ENCODE results near the gene E2F1. TPM values are rescaled to one million over a fixed set of nuclear protein-coding genes. Genes with fewer than 3 reads are reported as not detected.

Gene E2F1
- total and polyA plus RNA-seq, 9 donors, result 0.95 to 7.6 (median 3.4) TPM

GRCh38 chr20:33711446-33711738, 25.2 kb upstream of the E2F1 start:
- intact Hi-C loops (cut with DNase I), result no loop called here
- WGBS, 3 donors, result 0 to 87% (median 77%) methylated on average over 1 of the region's 1 CpG
- no peak overlapping the region for H3K27ac ChIP-seq
- no peaks in the 10 kb centered on the region for H3K27me3 ChIP-seq
- no peaks in the 10 kb centered on the region for H3K9me3 ChIP-seq
- DNase-seq, result no peak
- H3K4me1 ChIP-seq (ENCODE audit: insufficient read depth), result no peaks in the 10 kb centered on the region
- H3K36me3 ChIP-seq, result no peaks in the 10 kb centered on the region
- no peak overlapping the region for H3K4me3 ChIP-seq
- no peak for TF ChIP-seq POLR2A (IDR thresholded peaks at IDR 0.05)
- TF ChIP-seq EP300 (IDR thresholded peaks at IDR 0.05), result no peak
- TF ChIP-seq CTCF (IDR thresholded peaks at IDR 0.05), result no peak

DNA sequence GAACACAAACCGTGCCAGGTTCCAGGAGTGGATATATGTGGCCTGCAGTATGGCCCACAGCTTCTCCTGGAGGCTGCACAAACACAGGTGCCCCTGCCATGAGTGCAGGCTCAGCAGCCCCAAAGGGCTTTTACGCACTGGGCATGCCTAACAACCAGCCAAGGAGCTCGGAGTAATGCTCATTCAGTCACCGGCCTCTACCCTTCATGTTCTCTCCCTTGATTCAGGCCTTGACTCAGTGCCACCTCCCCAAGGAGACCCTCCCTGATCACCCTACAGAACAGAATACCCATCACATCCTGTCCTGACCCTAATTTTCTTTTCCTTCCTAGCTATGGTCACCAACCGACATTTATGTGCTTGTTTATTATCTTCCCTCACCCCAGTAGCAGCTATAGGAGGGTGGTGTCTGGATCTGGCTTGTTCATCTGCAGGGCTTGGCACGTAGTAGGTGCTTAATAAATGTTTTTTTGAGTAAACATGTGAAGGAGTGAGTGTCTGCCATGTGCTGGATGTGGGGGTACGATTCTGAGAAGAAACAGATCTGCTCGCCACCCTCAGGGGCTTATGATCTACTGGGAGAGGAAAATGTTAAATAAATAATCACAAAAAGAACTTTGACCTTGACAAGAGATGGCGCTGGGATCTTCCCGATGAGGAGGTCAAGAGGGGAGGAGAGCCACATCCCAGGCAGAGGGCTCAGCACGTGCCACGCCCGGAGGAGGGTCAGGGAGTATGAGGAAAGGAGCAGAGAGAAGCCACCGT, 24.7 kb upstream of the E2F1 start:
- H3K9me3 ChIP-seq, result no peaks in the 10 kb centered on the region
- H3K4me1 ChIP-seq (ENCODE audit: insufficient read depth), result no peaks in the 10 kb centered on the region
- WGBS, 3 donors, result 60 to 66% (median 66%) methylated on average over 14 of the region's 14 CpGs
- TF ChIP-seq POLR2A (IDR thresholded peaks at IDR 0.05) (no peak), CTCF (IDR thresholded peaks at IDR 0.05) (no peak), EP300 (IDR thresholded peaks at IDR 0.05) (no peak)
- no peaks in the 10 kb centered on the region for H3K36me3 ChIP-seq
- H3K27me3 ChIP-seq, result no peaks in the 10 kb centered on the region
- intact Hi-C loops (cut with DNase I), result no loop called here
- H3K4me3 ChIP-seq, result no peak overlapping the region
- no peak overlapping the region for H3K27ac ChIP-seq
- no peak for DNase-seq

GRCh38 chr20:33709905-33710541, 23.8 kb upstream of the E2F1 start:
- Histone ChIP-seq H3K27ac (no peak overlapping the region), H3K36me3 (no peaks in the 10 kb centered on the region), H3K9me3 (no peaks in the 10 kb centered on the region), H3K4me1 (ENCODE audit: insufficient read depth) (no peaks in the 10 kb centered on the region), H3K4me3 (no peak overlapping the region), H3K27me3 (no peaks in the 10 kb centered on the region)
- WGBS, 3 donors, result 78 to 85% (median 81%) methylated on average over 16 of the region's 16 CpGs
- DNase-seq, result no peak
- intact Hi-C loops (cut with DNase I), result no loop called here
- no peak for TF ChIP-seq POLR2A (IDR thresholded peaks at IDR 0.05)
- no peak for TF ChIP-seq CTCF (IDR thresholded peaks at IDR 0.05)
- no peak for TF ChIP-seq EP300 (IDR thresholded peaks at IDR 0.05)

- H3K4me3 ChIP-seq, result no peak overlapping the region
- no peaks in the 10 kb centered on the region for H3K27me3 ChIP-seq
- no peaks in the 10 kb centered on the region for H3K36me3 ChIP-seq
- intact Hi-C loops (cut with DNase I), result no loop called here
- TF ChIP-seq POLR2A (IDR thresholded peaks at IDR 0.05), result no peak
- TF ChIP-seq EP300 (IDR thresholded peaks at IDR 0.05), result no peak
- no peak for TF ChIP-seq CTCF (IDR thresholded peaks at IDR 0.05)
- 75 to 95% (median 79%) methylated on average over 2 of the region's 2 CpGs for WGBS, 3 donors
- H3K9me3 ChIP-seq, result no peaks in the 10 kb centered on the region
- no peak for DNase-seq
- H3K27ac ChIP-seq, result no peak overlapping the region
- no peaks in the 10 kb centered on the region for H3K4me1 ChIP-seq (ENCODE audit: insufficient read depth)
Observed at GRCh38 chr20:33709398-33709797, 23.2 kb upstream of the E2F1 start.

Measured in ovary (tissue), 9 donors.